T47D (cell line): Measurements from ENCODE around the gene BOLA2.
"Not testable (repeated sequence)": the region's sequence is repeated elsewhere in the genome, so short reads cannot be mapped to it uniquely, and the experiment has no call there.

ENCODE experiments used
- DNase-seq, 2 experiments: peaks; one replicate each; pipeline versions ENCODE4 v3.0.0 to v3.0.0-alpha.2; 2011 to 2012; ENCODE audit warnings: low read depth in 1 of 2, low spot score in 1 of 2
- in situ Hi-C: cut with HindIII; loops from 2 replicates; pipeline ENCODE4 v1.10.0; 2016; ENCODE audit warnings: low sequenced_read_pairs, low pct_unique_long_range_greater_than_20kb

The BOLA2 gene

DNA sequence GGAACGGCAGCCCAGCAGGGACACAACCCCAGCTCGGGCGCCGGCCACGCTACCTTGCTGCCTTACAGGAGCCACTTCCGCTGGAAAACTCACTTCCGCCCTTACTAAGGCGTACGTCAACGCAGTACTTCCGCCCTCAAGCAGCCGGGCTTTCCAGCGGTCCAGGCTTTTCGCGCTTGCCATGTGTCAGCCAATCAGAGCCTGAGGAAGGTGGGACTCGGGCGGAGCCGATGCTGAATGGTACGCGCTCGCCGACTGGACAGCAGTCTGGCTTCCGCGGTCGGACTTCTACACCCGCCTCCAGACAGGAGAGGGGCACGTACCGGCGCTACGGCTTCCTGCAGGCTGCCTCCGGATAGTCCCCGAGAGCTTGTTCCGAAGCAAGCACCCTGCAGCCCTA lies at the start of gene BOLA2, which contains the start of gene SLX1B:
Gene BOLA2, minus strand, starts transcription at position 83 of the 400 bp plus-strand sequence. CDS start 98 bp downstream, outside the sequence.
Gene SLX1B, plus strand, starts transcription at position 265 of the 400 bp plus-strand sequence.
- DNase-seq, in situ Hi-C loops: not testable (repeated sequence)

DNA sequence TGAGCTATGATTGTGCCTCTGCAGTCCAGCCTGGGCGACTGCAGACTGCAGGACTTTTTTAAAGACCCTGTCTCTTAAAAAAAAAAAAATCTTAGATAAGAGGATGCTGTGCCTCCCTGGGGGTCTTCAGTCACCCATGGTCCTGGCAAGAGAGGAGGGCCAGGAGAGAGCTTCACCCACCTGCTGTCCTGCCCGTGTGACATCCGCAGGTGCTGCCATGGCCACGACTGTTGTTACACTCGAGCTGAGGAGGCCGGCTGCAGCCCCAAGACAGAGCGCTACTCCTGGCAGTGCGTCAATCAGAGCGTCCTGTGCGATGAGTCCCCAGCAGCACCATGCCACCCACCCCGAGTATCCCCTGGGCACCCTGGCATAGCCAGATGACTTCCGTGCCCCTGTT lies 28.1 kb upstream of the BOLA2 start:
- in situ Hi-C loops, DNase-seq: not testable (repeated sequence)

DNA sequence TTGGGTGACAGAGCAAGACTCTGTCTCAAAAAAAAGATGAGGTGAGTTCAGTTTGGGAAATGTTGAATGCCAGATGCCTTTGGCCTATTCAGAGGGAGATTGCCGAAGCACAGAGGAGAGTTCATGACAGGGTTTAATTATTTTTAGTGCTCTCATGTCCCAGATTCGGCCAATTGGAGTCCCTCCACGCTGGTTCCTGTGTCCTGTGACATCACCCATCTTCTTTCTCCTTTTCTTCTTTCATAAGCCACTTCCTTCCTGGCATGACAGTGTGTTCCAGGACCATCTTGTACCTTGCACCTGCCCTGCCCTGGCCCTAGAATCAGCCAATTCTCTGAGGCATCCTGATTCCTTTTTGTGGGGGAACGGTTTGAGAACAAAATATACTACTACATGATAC lies 17.9 kb upstream of the BOLA2 start:
- in situ Hi-C loops = not testable (repeated sequence)

DNA sequence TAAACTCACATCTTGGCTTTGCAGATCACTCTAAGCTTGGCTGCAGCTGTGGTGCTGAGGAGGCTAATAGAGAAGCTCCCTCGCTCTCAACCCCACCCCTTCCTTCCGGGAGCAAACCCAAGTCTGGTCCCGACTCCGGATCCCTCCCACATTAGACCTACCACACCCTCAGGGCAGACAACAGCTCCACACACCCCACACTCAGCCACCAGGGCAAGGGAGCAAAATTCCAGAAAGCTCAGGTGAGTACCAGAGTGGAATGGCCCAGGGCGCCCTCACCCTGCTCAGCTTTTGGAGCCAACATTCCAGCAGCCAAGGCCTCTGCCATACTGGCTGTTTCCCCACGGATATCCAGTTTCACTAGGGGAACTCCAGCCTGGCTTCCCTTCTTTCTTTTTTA lies 15.5 kb upstream of the BOLA2 start:
- in situ Hi-C loops, DNase-seq: not testable (repeated sequence)

More for the DNA sequence above, 17.9 kb upstream of the BOLA2 start:
- DNase-seq = not testable (repeated sequence)

DNA sequence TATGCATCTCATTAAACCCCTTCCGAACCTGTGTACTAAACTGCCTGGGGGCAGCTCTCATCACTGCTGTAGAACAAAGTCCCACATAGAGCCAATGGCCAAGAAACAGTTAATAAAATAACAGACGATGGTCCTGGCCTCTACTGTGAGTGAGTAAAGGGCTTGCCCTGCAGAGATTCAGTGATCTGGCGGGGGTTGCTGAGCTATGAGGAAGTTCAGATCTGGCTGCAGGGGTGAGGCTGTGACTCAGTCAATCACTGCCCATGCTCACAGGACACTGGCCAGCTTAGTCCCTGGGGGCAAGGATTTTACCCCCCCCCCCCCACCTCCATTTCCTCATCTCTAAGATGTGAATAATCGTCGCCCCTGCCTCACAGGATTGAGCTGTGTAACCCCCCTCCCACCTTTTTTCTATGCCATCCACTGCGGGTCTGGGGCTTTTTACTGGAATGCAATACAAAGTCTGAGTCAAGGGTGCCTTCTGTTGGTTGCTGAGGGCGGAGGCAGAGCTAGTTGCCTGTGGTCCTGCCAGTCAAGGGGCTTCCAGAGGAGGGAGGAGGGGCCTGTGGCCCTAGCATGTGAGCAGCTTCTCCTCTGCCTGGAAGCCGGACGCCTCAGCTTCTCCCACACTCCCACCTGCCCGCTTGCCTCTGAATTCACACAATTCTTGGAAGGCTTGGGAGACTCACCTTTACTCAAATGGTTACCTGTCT lies 13.7 kb upstream of the BOLA2 start:
- in situ Hi-C loops = not testable (repeated sequence)

DNA sequence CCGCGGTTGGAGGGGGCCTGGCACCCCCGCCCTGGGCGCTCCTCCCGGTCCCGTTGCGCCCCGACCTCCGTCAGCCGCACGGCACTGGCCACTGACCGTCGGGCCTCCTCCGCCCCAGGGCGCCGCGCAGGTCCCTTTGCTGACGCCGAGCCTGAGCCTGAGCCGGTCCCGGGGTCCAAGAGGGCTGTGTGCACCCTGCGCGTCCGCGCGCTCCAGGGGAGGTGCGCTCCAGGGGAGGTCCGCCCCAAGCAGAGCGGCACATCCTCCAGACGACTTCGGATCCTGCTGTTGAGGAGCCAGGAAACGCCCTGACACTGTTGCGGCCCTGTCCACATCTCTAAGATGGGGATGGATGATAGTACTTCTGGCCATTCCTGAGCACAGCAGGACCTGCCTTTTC lies 12.8 kb upstream of the BOLA2 start:
- DNase-seq, in situ Hi-C loops: not testable (repeated sequence)

More for the DNA sequence above, 13.7 kb upstream of the BOLA2 start:
- not testable (repeated sequence) for DNase-seq

DNA sequence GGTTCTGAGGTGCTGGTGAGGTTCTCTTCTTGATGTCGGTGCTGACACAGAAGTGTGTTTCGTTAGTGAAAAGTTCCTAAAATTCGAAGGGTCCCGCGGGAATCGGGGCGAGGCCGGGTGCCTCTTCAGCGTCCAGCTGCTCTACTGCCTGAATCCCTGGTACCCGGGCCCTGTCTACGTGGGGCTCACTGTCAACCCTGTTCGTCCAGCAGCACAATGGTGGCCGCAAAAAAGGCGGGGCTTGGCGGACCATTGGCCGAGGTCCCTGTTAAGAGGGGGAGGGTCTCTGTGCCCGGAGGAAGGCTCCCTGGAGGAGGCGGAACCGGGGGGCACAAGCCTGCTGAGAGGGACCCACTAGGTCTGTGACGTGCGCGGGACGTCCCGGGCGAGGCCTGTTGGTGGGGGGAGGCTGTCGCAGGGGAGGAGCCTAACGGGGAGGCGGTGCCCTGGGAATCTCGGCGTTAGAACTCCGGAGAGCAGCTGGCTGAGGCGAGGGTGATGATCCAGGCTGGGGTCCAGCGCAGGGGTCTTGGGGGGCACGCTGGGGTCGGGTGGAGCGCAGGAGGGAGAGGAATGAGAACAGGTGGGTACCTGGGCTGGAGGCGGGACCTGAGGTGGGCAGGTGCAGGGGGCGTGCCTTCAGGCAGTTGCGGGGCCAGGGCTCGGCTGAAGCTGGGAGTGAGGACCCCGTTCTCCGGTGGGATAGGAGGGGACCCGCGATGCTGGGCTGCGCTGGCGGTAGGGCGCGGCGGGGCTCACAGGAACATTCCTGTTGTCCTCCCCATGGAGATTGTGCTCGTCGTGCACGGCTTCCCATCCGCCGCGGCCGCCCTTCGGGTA lies 12.1 kb upstream of the BOLA2 start:
- DNase-seq, in situ Hi-C loops: not testable (repeated sequence)

DNA sequence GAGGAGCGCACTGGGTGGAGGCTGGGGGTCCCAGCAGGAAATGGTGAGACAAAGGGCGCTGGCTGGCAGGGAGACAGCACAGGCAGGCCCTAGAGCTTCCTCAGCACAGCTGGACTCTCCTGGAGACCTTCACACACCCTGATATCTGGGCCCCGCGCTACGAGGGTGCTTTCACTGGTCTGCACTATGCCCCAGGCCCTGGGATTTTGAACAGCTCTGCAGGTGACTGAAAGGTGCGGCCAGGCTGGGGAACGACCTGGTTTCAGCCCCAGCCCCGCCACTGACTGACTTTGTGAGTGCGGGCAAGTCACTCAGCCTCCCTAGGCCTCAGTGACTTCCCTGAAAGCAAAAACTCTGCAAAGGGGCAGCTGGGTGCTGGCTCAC lies 6.5 kb upstream of the BOLA2 start:
- DNase-seq, in situ Hi-C loops: not testable (repeated sequence)

DNA sequence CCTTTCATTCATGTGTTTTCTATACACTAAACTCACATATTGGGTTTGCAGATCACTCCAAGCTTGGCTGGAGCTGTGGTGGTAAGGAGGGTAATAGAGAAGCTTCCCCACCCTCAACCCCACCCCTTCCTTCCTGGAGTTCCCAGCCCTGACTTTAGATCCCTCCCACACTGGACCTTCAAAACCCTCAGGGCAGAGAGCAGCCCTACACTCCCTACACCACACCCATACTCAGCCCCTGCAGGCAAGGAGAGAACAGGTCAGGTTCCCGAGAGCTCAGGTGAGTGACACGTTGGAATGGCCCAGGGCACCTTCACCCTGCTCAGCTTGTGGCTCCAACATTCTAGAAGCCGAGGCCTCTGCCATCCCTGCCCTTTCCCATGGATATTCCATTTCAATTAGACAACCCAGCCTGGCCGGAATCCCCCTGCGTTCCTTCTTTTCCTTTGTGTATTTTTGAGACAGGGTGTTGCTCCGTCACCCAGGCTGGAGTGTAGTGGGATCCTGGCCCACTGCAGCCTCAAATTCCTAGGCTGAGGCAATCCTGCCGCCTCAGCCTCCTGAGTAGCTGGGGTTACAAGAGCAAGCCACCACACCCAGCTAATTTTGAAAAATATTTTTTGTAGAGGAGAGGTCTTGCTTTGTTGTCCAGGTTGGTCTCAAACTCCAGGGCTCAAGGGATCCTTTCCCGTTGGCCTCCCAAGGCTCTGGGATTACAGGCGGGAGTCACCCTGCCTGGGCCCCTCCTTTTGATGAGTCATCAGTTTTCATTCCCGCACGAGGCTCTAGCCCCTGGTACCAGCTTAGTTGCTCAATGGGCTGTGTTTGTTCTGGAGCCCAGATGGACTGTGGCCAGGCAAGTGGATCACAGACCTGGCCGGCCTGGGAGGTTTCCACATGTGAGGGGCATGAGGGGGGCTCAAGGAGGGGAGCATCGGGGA lies 5.8 kb upstream of the BOLA2 start, which contains the start of gene SULT1A4:
Gene SULT1A4, plus strand, starts transcription at position 208 of the 941 bp plus-strand sequence. CDS start 1,473 bp downstream, outside the sequence.
- DNase-seq, in situ Hi-C loops: not testable (repeated sequence)

DNA sequence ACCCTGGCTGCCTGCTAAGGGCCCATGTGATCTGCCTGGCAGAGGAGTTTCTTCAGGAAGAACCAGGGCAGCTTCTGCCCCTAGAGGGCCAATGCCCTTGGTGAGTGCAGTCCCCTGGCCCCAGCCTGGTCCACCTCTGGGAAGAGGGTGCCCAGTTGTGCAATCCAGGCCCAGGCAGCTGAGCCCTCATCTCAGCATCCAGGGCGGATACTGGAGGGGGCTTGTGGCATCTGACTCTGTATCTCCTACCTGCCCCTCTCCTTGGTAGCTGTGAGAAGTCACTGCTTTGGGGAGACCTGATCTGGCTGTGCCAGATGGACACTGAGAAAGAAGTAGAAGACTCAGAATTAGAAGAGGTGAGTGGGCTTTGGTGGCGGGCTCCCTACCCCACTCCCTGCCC lies 3.5 kb upstream of the BOLA2 start:
- DNase-seq, in situ Hi-C loops: not testable (repeated sequence)

DNA sequence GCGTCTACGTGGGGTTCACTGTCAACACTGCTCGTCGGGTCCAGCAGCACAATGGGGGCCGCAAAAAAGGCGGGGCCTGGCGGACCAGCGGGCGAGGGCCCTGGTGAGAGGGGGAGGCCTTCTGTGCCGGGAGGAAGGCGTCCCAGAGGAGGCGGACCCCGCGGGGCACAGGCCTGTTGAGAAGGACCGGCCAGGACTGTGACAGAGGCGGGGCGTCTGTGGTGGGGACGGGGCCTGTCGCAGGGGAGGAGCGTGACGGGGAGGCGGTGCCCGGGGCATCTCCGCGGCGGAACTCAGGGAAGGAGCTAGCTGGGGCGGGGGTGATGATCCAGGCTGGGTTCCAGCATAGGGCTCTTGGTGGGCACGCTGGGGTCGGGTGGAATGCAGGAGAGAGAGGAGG lies 677 bp upstream of the BOLA2 start:
- DNase-seq, in situ Hi-C loops: not testable (repeated sequence)

DNA sequence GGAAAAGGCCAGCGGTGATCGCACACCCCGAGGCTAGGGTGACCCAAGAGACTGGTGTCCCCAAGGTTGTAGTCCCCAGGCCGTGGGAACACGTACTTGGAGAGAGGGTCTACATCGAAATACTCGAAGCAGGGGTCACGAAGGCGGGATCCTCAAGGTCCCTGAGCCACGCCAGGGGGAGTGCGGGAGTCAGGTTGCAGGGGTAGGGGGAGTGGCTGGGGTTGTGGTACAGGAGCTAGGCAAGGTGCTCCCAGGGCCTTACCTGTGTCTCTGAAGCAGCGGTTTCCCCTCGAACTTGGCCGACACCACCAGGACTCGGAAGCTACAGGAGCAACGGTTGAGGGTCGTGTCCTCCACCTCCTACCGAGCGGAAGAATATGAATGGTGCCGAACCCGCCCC lies 397 bp downstream of the BOLA2 start:
- DNase-seq, in situ Hi-C loops: not testable (repeated sequence)

DNA sequence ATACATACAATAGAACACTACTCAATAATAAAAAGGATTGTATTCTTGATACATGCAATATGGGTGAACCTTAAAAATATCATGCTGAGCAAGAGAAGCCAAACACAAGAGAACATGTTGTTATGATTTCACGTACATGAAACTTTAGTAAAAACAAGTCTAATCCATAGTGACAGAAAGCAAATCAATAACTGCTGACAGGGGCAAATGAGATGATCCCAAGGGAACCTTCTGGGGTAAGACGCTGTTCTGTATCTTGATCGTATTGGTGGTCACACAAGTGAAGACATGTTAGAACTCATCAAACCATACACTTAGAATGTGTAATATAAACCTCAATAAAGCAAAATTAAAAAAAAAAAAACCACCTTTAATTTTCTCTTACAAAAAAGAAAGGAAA lies 28.8 kb downstream of the BOLA2 start:
- DNase-seq, in situ Hi-C loops: not testable (repeated sequence)

DNA sequence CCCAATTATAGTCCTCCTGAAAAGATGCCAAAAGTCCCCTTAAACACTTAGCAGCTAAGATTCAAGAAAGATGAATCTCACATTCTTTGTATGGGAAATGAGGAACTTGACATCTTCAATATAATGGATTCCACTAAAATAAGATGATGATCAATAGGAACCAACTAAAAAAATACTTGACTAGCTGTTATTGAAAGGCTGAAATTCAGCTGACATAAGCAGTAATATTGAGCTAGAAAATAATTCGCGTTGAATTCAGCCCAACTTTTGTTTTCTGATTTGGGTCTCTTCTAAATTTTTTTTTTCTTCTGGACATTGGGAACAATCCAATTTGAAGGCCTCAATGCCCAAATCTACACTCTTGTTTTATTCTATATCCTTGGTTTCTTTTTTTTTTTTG lies 30.6 kb downstream of the BOLA2 start:
- in situ Hi-C loops, DNase-seq: not testable (repeated sequence)

DNA sequence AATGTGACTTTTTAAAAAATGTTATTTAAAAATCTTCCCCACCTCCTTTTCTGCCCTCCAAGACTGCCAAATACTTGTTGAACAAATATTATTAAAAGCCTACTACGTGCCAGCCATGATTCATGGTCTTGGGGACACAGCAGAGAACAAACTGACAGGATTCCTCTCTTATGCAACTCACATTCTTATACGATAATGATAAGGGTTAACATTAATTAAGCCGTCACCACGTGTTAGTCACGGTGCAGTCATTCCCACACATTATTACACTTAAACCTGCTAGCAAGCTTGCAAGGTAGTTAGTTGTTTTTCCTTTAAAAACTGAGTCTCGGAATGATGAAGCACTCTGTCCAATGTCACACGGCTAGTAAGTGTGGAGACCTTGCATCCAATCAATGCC lies 48.9 kb downstream of the BOLA2 start:
- DNase-seq, in situ Hi-C loops: not testable (repeated sequence)
